Stimulated activated CD8-positive, alpha-beta memory T cell treated with anti-CD3 and anti-CD28 coated beads, Interleukin-7, amount 100 ng/mL, for 48 hours (primary cell): Measurements from ENCODE around the gene MPHOSPH10.
"Not testable (repeated sequence)": the region's sequence is repeated elsewhere in the genome, so short reads cannot be mapped to it uniquely, and the experiment has no call there.

ENCODE experiments used
- DNase-seq, 2 donors: peaks; one replicate each; pipeline ENCODE4 v3.0.0-alpha.2; 2020; ENCODE audit warnings: low read depth in 1 of 2; ENCODE audit errors: extremely low read depth in 1 of 2

MPHOSPH10 gene

DNA sequence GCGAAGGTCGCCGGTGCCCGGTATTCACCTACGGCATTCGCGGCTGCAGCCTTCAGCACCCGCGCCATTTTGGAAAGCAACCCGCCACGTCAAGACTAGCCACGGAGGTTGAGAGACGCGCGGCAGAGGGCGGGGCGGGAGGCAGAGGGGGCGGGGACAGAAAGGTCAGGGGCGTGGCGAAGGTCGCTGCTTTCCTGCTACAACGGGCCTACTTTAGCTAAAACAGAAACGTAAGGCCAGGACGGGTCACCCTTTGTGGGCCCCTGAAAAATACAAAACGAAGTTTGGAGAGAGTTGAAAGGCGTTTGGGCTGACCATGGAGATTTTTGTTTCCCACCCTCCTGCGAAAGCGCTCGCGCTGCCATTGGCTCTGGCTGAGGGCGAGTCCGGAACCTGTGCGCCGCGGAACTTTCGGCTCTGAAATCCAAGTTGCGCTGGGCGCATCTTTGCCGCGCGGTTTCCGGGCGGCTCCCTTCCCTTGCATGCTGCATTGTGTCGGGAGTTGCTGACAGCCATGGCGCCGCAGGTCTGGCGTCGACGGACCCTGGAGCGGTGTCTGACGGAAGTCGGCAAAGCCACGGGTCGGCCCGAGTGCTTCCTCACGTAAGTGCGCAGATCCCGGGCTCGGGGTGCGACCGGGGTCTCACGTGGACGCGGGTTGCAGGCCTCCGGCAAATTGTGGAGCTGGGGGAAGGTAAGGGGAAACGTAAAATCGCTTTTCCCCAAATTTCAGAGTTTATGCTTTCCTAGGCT, at the start of gene MPHOSPH10, which contains the start of gene MCEE:
MPHOSPH10 (plus strand) TSS at position 483 of the 753 bp plus-strand sequence; CDS start at position 515, 32 bp downstream.
MCEE (minus strand) TSS at position 78 of the 753 bp plus-strand sequence; CDS start at position 68, 10 bp downstream.
- DNase-seq, result peak; percentile 81 to 85

GRCh38 chr2:71082402-71083252, 47.8 kb upstream of the MPHOSPH10 start:
- peak; percentile 41 to 69 for DNase-seq

GRCh38 chr2:71083297-71083696, 47.1 kb upstream of the MPHOSPH10 start:
- not testable (repeated sequence) for DNase-seq

GRCh38 chr2:71083752-71084312, 46.6 kb upstream of the MPHOSPH10 start:
- not testable (repeated sequence) for DNase-seq

DNA sequence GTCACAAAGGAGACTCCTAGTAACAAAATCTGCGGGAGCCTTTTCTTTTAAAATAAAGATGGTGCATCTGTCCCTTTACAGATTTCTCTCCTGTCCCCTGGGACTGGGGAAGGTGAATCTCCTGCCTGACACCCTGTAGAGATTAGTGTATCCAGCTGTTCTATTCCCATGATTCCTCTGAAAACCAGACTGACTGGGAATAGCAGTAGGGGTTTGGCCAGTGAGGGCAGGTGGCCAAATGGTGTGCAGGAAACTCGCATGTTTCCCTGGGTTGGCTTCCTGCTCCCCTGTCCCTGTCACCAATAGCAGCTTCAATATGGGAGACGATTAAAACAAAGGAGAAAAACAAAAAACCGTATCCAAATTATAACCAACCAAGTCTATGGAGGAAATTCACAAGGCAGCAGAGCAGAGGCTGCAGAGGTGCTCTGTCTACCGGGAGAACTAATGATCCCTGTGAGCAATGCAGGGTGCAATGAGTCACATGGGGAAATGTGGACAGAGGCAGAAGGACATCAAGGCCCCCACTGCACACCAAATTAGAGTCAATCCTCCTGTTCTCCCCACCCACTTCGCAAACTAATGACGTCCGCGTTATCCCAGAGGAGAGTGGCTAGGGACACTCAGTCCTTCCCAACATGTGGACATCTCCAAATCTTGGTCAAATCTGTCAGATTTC, 45.0 kb upstream of the MPHOSPH10 start:
- DNase-seq, result not testable (repeated sequence)

- DNase-seq, result not testable (repeated sequence)
These were observed 41.0 kb upstream of the MPHOSPH10 start for GRCh38 chr2:71089475-71089874.

- DNase-seq, result not testable (repeated sequence)
These were observed 38.6 kb upstream of the MPHOSPH10 start for GRCh38 chr2:71091808-71092207.

- not testable (repeated sequence) for DNase-seq
These were observed 37.8 kb upstream of the MPHOSPH10 start for GRCh38 chr2:71092491-71093260.

DNA sequence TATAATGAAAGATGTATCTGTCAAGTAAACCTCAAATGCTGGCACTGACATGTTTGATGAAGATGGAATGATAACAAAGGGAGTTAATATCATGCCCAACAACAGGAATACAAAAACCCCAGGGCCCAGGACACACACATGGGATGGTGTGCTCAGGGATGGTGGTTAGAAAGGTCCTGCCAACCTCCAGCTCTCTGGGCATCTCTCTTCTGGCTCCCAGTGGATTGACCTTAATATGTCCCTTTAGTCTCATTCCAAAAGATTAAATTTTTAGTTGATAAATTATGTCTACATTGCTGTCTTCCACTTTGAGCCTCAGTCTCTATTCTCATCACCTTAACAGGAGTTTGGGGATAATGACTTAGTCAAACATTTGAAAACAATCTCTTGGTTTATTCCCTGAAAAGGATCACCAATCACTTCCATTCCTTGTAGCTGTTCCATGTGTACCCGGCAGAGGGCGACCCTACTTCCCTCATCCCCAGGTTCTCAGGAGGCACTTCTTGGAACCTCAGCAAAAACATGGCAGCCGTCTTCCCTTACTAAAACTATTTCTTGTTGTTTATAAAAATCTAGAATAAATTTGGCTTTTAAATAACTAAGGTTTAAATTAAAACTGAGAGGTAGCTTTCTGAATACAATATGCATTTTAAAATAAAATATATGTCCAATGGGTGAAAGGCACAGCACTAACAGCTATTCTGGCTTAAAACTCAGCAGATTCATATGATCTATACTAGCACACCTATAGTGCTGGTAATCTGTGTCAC, 30.1 kb upstream of the MPHOSPH10 start:
- DNase-seq, result peak; percentile 5 to 21

DNA sequence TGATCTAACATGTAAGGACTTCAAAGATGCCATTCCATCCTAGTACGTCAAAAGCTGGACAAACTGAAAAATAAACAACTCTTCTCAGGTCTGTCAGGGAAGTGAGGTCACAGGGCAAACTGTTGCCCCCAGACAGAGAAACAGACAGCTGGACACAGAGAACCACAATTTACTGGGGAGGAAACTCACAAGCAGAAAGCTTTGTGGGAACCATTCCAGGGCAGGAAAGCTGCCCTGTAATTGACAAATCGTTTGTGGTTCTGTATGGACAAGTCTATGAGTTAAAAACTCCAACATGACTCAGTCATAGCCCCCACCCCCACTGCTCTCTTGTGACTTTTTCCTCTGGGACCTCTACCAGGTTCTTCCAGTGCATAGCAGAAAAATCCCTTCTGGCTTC, 28.8 kb upstream of the MPHOSPH10 start:
- no peak for DNase-seq

- no peak for DNase-seq
These were observed 27.3 kb upstream of the MPHOSPH10 start for GRCh38 chr2:71102981-71103681.

DNA sequence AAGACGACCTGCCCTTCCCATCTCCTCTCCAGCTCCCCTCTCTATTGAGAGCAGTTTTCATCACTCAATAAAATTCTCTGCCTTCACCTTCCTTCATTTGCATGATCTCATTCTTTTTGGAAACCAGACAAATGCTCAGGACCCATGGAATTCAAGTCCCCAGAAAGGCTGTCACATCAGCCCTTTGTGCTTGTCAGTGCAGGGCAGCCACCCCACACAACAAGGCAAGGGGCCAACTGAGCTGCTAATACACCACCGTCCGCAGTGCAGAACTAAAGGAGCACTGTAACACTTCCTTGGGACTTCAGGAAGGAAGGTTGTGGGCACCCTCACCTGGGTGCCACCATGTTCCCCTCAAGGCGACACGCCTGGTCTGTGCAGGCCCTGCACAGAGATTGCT, 26.6 kb upstream of the MPHOSPH10 start:
- DNase-seq, result no peak

DNA sequence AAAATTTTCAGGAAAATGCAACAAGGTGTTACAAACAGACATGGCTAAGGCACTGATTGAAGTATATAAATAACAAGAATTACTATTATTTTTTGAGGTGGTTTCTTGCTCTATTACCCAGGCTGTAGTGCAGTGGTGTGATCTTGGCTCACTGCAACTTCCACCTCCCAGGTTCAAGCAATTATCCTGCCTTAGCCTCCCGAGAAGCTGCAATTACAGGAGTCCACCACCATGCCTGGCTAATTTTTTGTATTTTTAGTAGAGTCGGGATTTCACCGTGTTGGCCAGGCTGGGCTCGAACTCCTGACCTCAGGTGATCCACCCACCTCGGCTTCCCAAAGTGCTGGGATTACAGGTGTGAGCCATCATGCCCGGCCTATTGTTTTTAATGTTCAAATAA, 24.0 kb upstream of the MPHOSPH10 start:
- not testable (repeated sequence) for DNase-seq

DNA sequence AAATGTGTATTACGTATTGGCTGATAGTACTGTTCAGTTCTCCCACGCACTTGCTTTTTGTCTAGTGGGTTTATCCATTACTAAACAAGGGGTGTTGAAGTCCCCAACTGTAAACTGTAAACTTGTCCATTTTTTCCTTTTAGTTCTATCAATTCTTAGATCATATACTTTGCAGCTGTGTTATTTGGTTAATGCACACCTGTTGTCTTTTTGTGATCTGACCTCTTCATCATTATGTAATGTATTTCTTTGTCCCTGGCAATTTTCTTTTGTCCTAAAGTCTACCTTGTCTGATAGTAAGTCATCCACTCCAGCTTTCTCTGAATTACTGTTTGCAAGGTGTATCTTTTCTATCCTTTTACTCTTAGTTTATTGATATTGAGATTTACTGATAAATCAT, 22.3 kb upstream of the MPHOSPH10 start:
- no peak for DNase-seq

GRCh38 chr2:71113843-71114242, 16.6 kb upstream of the MPHOSPH10 start:
- DNase-seq, result no peak

GRCh38 chr2:71117063-71117462, 13.4 kb upstream of the MPHOSPH10 start:
- DNase-seq, result no peak

GRCh38 chr2:71120195-71120594, 10.2 kb upstream of the MPHOSPH10 start:
- DNase-seq, result no peak

DNA sequence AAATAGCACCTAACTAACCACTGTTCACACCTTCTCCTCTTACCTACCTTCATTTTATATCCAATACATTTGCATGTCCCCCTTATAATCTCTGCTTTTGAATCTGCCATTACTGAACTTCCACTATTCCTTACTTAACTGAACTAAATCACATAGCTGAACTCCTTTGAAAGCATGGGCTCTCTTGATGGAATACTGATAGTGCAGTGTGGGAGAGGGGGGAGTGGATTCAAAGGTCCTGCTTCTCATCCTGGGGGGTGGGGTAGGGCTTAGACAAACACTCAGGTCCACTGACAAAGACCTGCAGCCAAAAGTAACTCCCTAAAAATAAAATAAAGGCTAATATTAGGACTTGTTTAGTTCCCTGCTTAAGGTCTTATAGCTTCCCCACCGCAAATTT, 9.0 kb upstream of the MPHOSPH10 start:
- no peak for DNase-seq
